ENCODE results near the gene MTHFD2L.
"Not testable (repeated sequence)": the region's sequence is repeated elsewhere in the genome, so short reads cannot be mapped to it uniquely, and the experiment has no call there.

MTHFD2L gene

GRCh38 chr4:74311696-74312313 is 153.9 kb downstream of the MTHFD2L start:
- peak; percentile 10 for DNase-seq

- no peak for DNase-seq
Measured at GRCh38 chr4:74314329-74314728, 156.4 kb downstream of the MTHFD2L start.

- no peak for DNase-seq
Measured at GRCh38 chr4:74314944-74315343, 157.0 kb downstream of the MTHFD2L start.

- no peak for DNase-seq
Measured at GRCh38 chr4:74315376-74315775, 157.5 kb downstream of the MTHFD2L start.

- DNase-seq, result no peak
Measured at GRCh38 chr4:74316397-74316796, 158.5 kb downstream of the MTHFD2L start.

GRCh38 chr4:74317616-74318246 is 159.8 kb downstream of the MTHFD2L start:
- DNase-seq, result no peak

- DNase-seq, result no peak
Measured at GRCh38 chr4:74318276-74318675, 160.4 kb downstream of the MTHFD2L start.

GRCh38 chr4:74319470-74319869 is 161.6 kb downstream of the MTHFD2L start:
- DNase-seq, result no peak

- peak; percentile 58 for DNase-seq
Measured at GRCh38 chr4:74320559-74321118, 162.7 kb downstream of the MTHFD2L start.

GRCh38 chr4:74322301-74322700 is 164.4 kb downstream of the MTHFD2L start:
- no peak for DNase-seq

GRCh38 chr4:74323663-74324062 is 165.7 kb downstream of the MTHFD2L start:
- DNase-seq, result no peak

GRCh38 chr4:74324262-74324661 is 166.3 kb downstream of the MTHFD2L start:
- DNase-seq, result no peak

- DNase-seq, result no peak
Measured at GRCh38 chr4:74325886-74326285, 168.0 kb downstream of the MTHFD2L start.

GRCh38 chr4:74327762-74328161 is 169.8 kb downstream of the MTHFD2L start:
- DNase-seq, result no peak

- DNase-seq, result no peak
Measured at GRCh38 chr4:74328501-74328900, 170.6 kb downstream of the MTHFD2L start.

- no peak for DNase-seq
Measured at GRCh38 chr4:74329307-74329706, 171.4 kb downstream of the MTHFD2L start.

- DNase-seq, result no peak
Measured at GRCh38 chr4:74330295-74330750, 172.4 kb downstream of the MTHFD2L start.

- no peak for DNase-seq
Measured at GRCh38 chr4:74331252-74331651, 173.3 kb downstream of the MTHFD2L start.

- no peak for DNase-seq
Measured at GRCh38 chr4:74331944-74332343, 174.0 kb downstream of the MTHFD2L start.

- DNase-seq, result no peak
Measured at GRCh38 chr4:74334636-74335035, 176.7 kb downstream of the MTHFD2L start.

GRCh38 chr4:74335341-74336021 is 177.6 kb downstream of the MTHFD2L start:
- no peak for DNase-seq

GRCh38 chr4:74338792-74339333 is 180.9 kb downstream of the MTHFD2L start:
- DNase-seq, result no peak

- DNase-seq, result no peak
Measured at GRCh38 chr4:74339501-74339900, 181.6 kb downstream of the MTHFD2L start.

GRCh38 chr4:74340421-74340820 is 182.5 kb downstream of the MTHFD2L start:
- not testable (repeated sequence) for DNase-seq
